Stimulated activated CD8-positive, alpha-beta memory T cell treated with anti-CD3 and anti-CD28 coated beads, Interleukin-4, amount 100 ng/mL, for 1 hour (primary cell): Measurements from ENCODE around the gene QPRT.
"Not testable (repeated sequence)": the region's sequence is repeated elsewhere in the genome, so short reads cannot be mapped to it uniquely, and the experiment has no call there.

ENCODE experiments used
- DNase-seq, 2 donors: peaks; one replicate each; pipeline ENCODE4 v3.0.0-alpha.2; 2020; ENCODE audit warnings: low read depth in 2 of 2, low spot score in 1 of 2

The QPRT gene

GRCh38 chr16:29745121-29745852 is 66.3 kb downstream of the QPRT start:
- DNase-seq = no peak

GRCh38 chr16:29745853-29746345 is 66.9 kb downstream of the QPRT start, which contains the start of gene C16orf54:
TSS of gene C16orf54 (minus strand) at chr16:29745990. CDS start at chr16:29744951, 1,039 bp downstream.
- peak; percentile 89 to 91 for DNase-seq

GRCh38 chr16:29746518-29746917 is 67.5 kb downstream of the QPRT start:
- not testable (repeated sequence) for DNase-seq
